Right lobe of liver (tissue), 4 donors: Measurements from ENCODE around the gene RIC1.

ENCODE experiments used
- POLR2A ChIP-seq: fragments of 450-650 bp; IDR thresholded peaks from one replicate; pipeline ENCODE4 v1.6.1; 2017; ENCODE audit warnings: antibody characterized with exemption, mild to moderate bottlenecking
- TF ChIP-seq, protein P1 (sequence below), 4 donors: fragments of 200-600 bp in 3 of 4; fragments of 450-650 bp in 1 of 4; IDR thresholded peaks; one replicate each; pipeline versions ENCODE4 v1.5.1 to v1.8.0; 2016 to 2022; ENCODE audit warnings: antibody characterized with exemption in 4 of 4, mild to moderate bottlenecking in 2 of 4
- donor health status: DM: no; HTN: no; CAD: no.
- donor health status: DM: no; HTN: no; CAD: no.
- donor health status: DM: no; HTN: yes; CAD: no.

- TF ChIP-seq, protein P1, sequence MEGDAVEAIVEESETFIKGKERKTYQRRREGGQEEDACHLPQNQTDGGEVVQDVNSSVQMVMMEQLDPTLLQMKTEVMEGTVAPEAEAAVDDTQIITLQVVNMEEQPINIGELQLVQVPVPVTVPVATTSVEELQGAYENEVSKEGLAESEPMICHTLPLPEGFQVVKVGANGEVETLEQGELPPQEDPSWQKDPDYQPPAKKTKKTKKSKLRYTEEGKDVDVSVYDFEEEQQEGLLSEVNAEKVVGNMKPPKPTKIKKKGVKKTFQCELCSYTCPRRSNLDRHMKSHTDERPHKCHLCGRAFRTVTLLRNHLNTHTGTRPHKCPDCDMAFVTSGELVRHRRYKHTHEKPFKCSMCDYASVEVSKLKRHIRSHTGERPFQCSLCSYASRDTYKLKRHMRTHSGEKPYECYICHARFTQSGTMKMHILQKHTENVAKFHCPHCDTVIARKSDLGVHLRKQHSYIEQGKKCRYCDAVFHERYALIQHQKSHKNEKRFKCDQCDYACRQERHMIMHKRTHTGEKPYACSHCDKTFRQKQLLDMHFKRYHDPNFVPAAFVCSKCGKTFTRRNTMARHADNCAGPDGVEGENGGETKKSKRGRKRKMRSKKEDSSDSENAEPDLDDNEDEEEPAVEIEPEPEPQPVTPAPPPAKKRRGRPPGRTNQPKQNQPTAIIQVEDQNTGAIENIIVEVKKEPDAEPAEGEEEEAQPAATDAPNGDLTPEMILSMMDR (IDR thresholded peaks at IDR 0.05): no peak
- no peak for TF ChIP-seq POLR2A
Measured at GRCh38 chr9:5580650-5581049, 48.3 kb upstream of the RIC1 start.
